Right forelimb (tissue), 1 donor: ENCODE measurements around the gene HDAC10.

Source experiments
- DNase-seq: peaks from one replicate; pipeline ENCODE4 v3.0.0-alpha.2; 2018

HDAC10 gene

GRCh38 chr22:50255099-50255498 is 4.0 kb upstream of the HDAC10 start:
- no peak for DNase-seq

GRCh38 chr22:50253941-50254340 is 2.9 kb upstream of the HDAC10 start:
- DNase-seq: no peak

GRCh38 chr22:50253046-50253915 is 2.2 kb upstream of the HDAC10 start:
- no peak for DNase-seq

GRCh38 chr22:50252082-50253045 is 1.3 kb upstream of the HDAC10 start:
- DNase-seq: no peak

- DNase-seq: no peak
These were observed 514 bp upstream of the HDAC10 start for GRCh38 chr22:50251477-50252081.

GRCh38 chr22:50250249-50250554 is 863 bp downstream of the HDAC10 start:
- no peak for DNase-seq

- no peak for DNase-seq
These were observed 1.5 kb downstream of the HDAC10 start for GRCh38 chr22:50249341-50250248.

- no peak for DNase-seq
These were observed 2.6 kb downstream of the HDAC10 start for GRCh38 chr22:50248196-50249081.

- DNase-seq: no peak
These were observed 3.3 kb downstream of the HDAC10 start for GRCh38 chr22:50247748-50248147.

GRCh38 chr22:50246242-50247175 is 4.6 kb downstream of the HDAC10 start:
- no peak for DNase-seq

GRCh38 chr22:50245214-50246072 is 5.6 kb downstream of the HDAC10 start:
- DNase-seq: no peak

- peak; percentile 96 for DNase-seq
These were observed 6.4 kb downstream of the HDAC10 start, which contains the start of gene TUBGCP6 for GRCh38 chr22:50244420-50245213. Gene TUBGCP6 (minus strand): TSS chr22:50245023. CDS start chr22:50244459, 564 bp downstream.

GRCh38 chr22:50243685-50244419 is 7.2 kb downstream of the HDAC10 start:
- DNase-seq: no peak

- DNase-seq: no peak
These were observed 8.6 kb downstream of the HDAC10 start for GRCh38 chr22:50242406-50242949.

- DNase-seq: no peak
These were observed 12.3 kb downstream of the HDAC10 start for GRCh38 chr22:50238755-50239154.

- DNase-seq: no peak
These were observed 14.2 kb downstream of the HDAC10 start for GRCh38 chr22:50236731-50237409.
